ENCODE measurements around the gene TLNRD1.

The TLNRD1 gene

GRCh38 chr15:81033508-81033907, 32.8 kb downstream of the TLNRD1 start:
- Histone ChIP-seq H3K9me3 (replicated peaks; ENCODE audit: insufficient read depth, low read length) (no peaks in the 10 kb centered on the region), H3K9me2 (replicated peaks; ENCODE audit: insufficient read depth, low read length) (no peaks in the 10 kb centered on the region), H3F3A (ENCODE audit: insufficient read depth, low read length) (0 out of 2 replicates have a peak, but pooled peaks cover under 1% of the 10 kb centered on the region), H2AFZ (ENCODE audit: low read length) (no peak overlapping the region), H3K27me3 (replicated peaks; ENCODE audit: insufficient read depth, low read length) (no peaks in the 10 kb centered on the region), H3K4me3 (ENCODE audit: low read length) (no peak overlapping the region), H3K27ac (ENCODE audit: low read length) (no peak overlapping the region), H4K20me1 (ENCODE audit: insufficient read depth, low read length) (no peaks in the 10 kb centered on the region), H3K9ac (ENCODE audit: low read length) (no peak overlapping the region), H3K79me2 (ENCODE audit: low read length) (no peaks in the 10 kb centered on the region), H3K4me1 (ENCODE audit: low read length) (peaks cover 6% of the 10 kb centered on the region; the same call in 1 of the 2 replicates), H3K4me2 (ENCODE audit: low read depth, low read length) (no peak overlapping the region), H3K36me3 (replicated peaks; ENCODE audit: insufficient read depth, low read length) (no peaks in the 10 kb centered on the region)
- DNase-seq: no peak
- TF ChIP-seq CTCF (IDR thresholded peaks at IDR 0.05; ENCODE audit: low read length) (no peak), EZH2 (optimal IDR thresholded peaks at IDR 0.05; ENCODE audit: low read depth, low read length) (no peak), EZH2phosphoT487 (IDR thresholded peaks at IDR 0.05; ENCODE audit: low read length) (no peak)

GRCh38 chr15:81037952-81038743, 37.4 kb downstream of the TLNRD1 start:
- Histone ChIP-seq H3K9me2 (replicated peaks; ENCODE audit: insufficient read depth, low read length) (no peaks in the 10 kb centered on the region), H2AFZ (ENCODE audit: low read length) (no peak overlapping the region), H3K9me3 (replicated peaks; ENCODE audit: insufficient read depth, low read length) (no peaks in the 10 kb centered on the region), H3K36me3 (replicated peaks; ENCODE audit: insufficient read depth, low read length) (no peaks in the 10 kb centered on the region), H3F3A (ENCODE audit: insufficient read depth, low read length) (0 out of 2 replicates have a peak, but pooled peaks cover 11% of the 10 kb centered on the region), H4K20me1 (ENCODE audit: insufficient read depth, low read length) (no peaks in the 10 kb centered on the region), H3K4me1 (ENCODE audit: low read length) (peaks cover 16% of the 10 kb centered on the region), H3K79me2 (ENCODE audit: low read length) (no peaks in the 10 kb centered on the region), H3K4me2 (ENCODE audit: low read depth, low read length) (no peak overlapping the region), H3K27ac (ENCODE audit: low read length) (no peak overlapping the region), H3K9ac (ENCODE audit: low read length) (no peak overlapping the region), H3K27me3 (replicated peaks; ENCODE audit: insufficient read depth, low read length) (no peaks in the 10 kb centered on the region), H3K4me3 (ENCODE audit: low read length) (no peak overlapping the region)
- no peak for DNase-seq
- TF ChIP-seq CTCF (IDR thresholded peaks at IDR 0.05; ENCODE audit: low read length) (no peak), EZH2phosphoT487 (IDR thresholded peaks at IDR 0.05; ENCODE audit: low read length) (no peak), EZH2 (optimal IDR thresholded peaks at IDR 0.05; ENCODE audit: low read depth, low read length) (no peak)

- TF ChIP-seq EZH2phosphoT487 (IDR thresholded peaks at IDR 0.05; ENCODE audit: low read length) (no peak), EZH2 (optimal IDR thresholded peaks at IDR 0.05; ENCODE audit: low read depth, low read length) (no peak), CTCF (IDR thresholded peaks at IDR 0.05; ENCODE audit: low read length) (no peak)
Observed at GRCh38 chr15:81038975-81039607, 38.4 kb downstream of the TLNRD1 start.

More at GRCh38 chr15:81038975-81039607, 38.4 kb downstream of the TLNRD1 start:
- H3K9me3 ChIP-seq (replicated peaks; ENCODE audit: insufficient read depth, low read length): no peaks in the 10 kb centered on the region
- H3K27ac ChIP-seq (ENCODE audit: low read length): peak overlapping the region; percentile 36; the same call in 1 of the 2 replicates
- H2AFZ ChIP-seq (ENCODE audit: low read length): peak overlapping the region; percentile 63
- H3F3A ChIP-seq (ENCODE audit: insufficient read depth, low read length): 0 out of 2 replicates have a peak, but pooled peaks cover 11% of the 10 kb centered on the region
- H3K9ac ChIP-seq (ENCODE audit: low read length): no peak overlapping the region
- H3K4me1 ChIP-seq (ENCODE audit: low read length): peaks cover 20% of the 10 kb centered on the region
- no peaks in the 10 kb centered on the region for H4K20me1 ChIP-seq (ENCODE audit: insufficient read depth, low read length)
- H3K4me2 ChIP-seq (ENCODE audit: low read depth, low read length): peak overlapping the region; percentile 62
- H3K4me3 ChIP-seq (ENCODE audit: low read length): no peak overlapping the region
- no peaks in the 10 kb centered on the region for H3K36me3 ChIP-seq (replicated peaks; ENCODE audit: insufficient read depth, low read length)
- H3K79me2 ChIP-seq (ENCODE audit: low read length): no peaks in the 10 kb centered on the region
- H3K9me2 ChIP-seq (replicated peaks; ENCODE audit: insufficient read depth, low read length): no peaks in the 10 kb centered on the region
- H3K27me3 ChIP-seq (replicated peaks; ENCODE audit: insufficient read depth, low read length): no peaks in the 10 kb centered on the region
- peak; percentile 36 for DNase-seq
